OCI-LY7 (cell line): ENCODE measurements around the gene EXD2. TPM values are rescaled to one million over a fixed set of nuclear protein-coding genes. Genes with fewer than 3 reads are reported as not detected.

ENCODE experiments used
- BruUV-seq: library from RNA; stranded (reverse); fragments of 400-500 nt; replicated peaks from 2 replicates; lab custom pipeline; 2021; lab: Mats Ljungman, UMichigan
- CTCF ChIA-PET: fragments of 300-600 bp; sonication (Branson Sonifier 250); formaldehyde crosslinking; loops from one replicate; lab custom pipeline; 2022; ENCODE audit warnings: antibody characterized with exemption; ENCODE audit not compliant: unreplicated experiment; lab: Charles Lee
- POLR2A ChIA-PET: fragments of 300-600 bp; sonication (Branson Sonifier 250); formaldehyde crosslinking; loops from one replicate; lab custom pipeline; 2022; ENCODE audit warnings: antibody characterized with exemption; lab: Charles Lee
- DNase-seq: peaks from one replicate; pipeline ENCODE4 v3.0.0-alpha.2; 2015; ENCODE audit warnings: low spot score
- H2AFZ ChIP-seq: fragments of 200-600 bp; sonication (generic), shearing (Covaris generic); 2 replicates; pipeline ENCODE4 v1.6.1; 2014; ENCODE audit warnings: mild to moderate bottlenecking, antibody characterized with exemption, low read length, moderate library complexity
- H3K27ac ChIP-seq: fragments of 200-600 bp; sonication (generic); 2 replicates; pipeline ENCODE4 v1.5.1; 2014; ENCODE audit warnings: mixed run types, low read depth, mild to moderate bottlenecking, moderate library complexity, low read length, inconsistent platforms; ENCODE audit not compliant: poor library complexity, severe bottlenecking
- H3K36me3 ChIP-seq: fragments of 200-600 bp; sonication (generic); 2 replicates; pipeline ENCODE4 v1.6.1; 2014; ENCODE audit warnings: mild to moderate bottlenecking, antibody characterized with exemption, low read length, moderate library complexity, mixed read lengths; ENCODE audit not compliant: insufficient read depth
- H3K4me1 ChIP-seq: fragments of 200-600 bp; sonication (generic); 2 replicates; pipeline ENCODE4 v1.5.1; 2014; ENCODE audit warnings: mild to moderate bottlenecking, low read length; ENCODE audit not compliant: insufficient read depth, poor library complexity, severe bottlenecking
- H3K4me2 ChIP-seq: fragments of 200-600 bp; sonication (generic); 2 replicates; pipeline ENCODE4 v1.6.1; 2014; ENCODE audit warnings: mild to moderate bottlenecking, low read length
- H3K4me3 ChIP-seq: fragments of 200-600 bp; sonication (generic); 2 replicates; pipeline ENCODE4 v1.5.1; 2014; ENCODE audit warnings: mild to moderate bottlenecking, low read depth, low read length; ENCODE audit not compliant: poor library complexity, severe bottlenecking
- H3K79me2 ChIP-seq: fragments of 200-600 bp; sonication (generic); 2 replicates; pipeline ENCODE4 v1.6.1; 2016; ENCODE audit warnings: low read depth, mild to moderate bottlenecking, low read length, moderate library complexity, mixed read lengths; ENCODE audit not compliant: insufficient read depth
- H3K9me2 ChIP-seq: fragments of 200-600 bp; sonication (generic); 2 replicates; pipeline ENCODE4 v1.6.1; 2016; ENCODE audit warnings: mild to moderate bottlenecking, low read length, mixed read lengths; ENCODE audit not compliant: insufficient read depth
- H3K9me3 ChIP-seq: fragments of 200-600 bp; sonication (generic); 2 replicates; pipeline ENCODE4 v1.6.1; 2014; ENCODE audit warnings: mild to moderate bottlenecking, mixed run types, low read length, mixed read lengths
- H4K20me1 ChIP-seq: fragments of 200-600 bp; sonication (generic); 2 replicates; pipeline ENCODE4 v1.6.1; 2014; ENCODE audit warnings: mild to moderate bottlenecking, antibody characterized with exemption, low read length, moderate library complexity, mixed read lengths; ENCODE audit not compliant: insufficient read depth
- EZH2phosphoT487 ChIP-seq: fragments of 200-600 bp; sonication (generic); IDR thresholded peaks from 2 replicates; pipeline ENCODE4 v1.6.1; 2018; ENCODE audit warnings: low read depth, borderline replicate concordance, mild to moderate bottlenecking, mixed run types, antibody characterized with exemption, low read length, moderate library complexity, mixed read lengths
- intact Hi-C: fragments of 100-400 bp; cut with micrococcal nuclease; formaldehyde crosslinking; loops from one replicate; pipeline ENCODE4 v1.10.0; 2022; ENCODE audit not compliant: unreplicated experiment
- total RNA-seq, 2 experiments: library from RNA; depleted of rRNA in 1 of 2; stranded (reverse); fragments of >200 nt in 1 of 2; shearing (Covaris generic) in 1 of 2; gene quantifications; 2 replicates each; pipeline ENCODE4 v1.2.3, GENCODE V29; 2014 to 2022
- TF ChIP-seq, protein P1 (sequence below): fragments of 200-600 bp; sonication (generic); conservative IDR thresholded peaks from 2 replicates; pipeline ENCODE4 v1.5.1; 2014; ENCODE audit warnings: mild to moderate bottlenecking, antibody characterized with exemption, low read length, moderate library complexity, mixed read lengths

EXD2 gene
- total RNA-seq, 2 experiments from 2014 or later, result 2.7 to 8.4 TPM

DNA sequence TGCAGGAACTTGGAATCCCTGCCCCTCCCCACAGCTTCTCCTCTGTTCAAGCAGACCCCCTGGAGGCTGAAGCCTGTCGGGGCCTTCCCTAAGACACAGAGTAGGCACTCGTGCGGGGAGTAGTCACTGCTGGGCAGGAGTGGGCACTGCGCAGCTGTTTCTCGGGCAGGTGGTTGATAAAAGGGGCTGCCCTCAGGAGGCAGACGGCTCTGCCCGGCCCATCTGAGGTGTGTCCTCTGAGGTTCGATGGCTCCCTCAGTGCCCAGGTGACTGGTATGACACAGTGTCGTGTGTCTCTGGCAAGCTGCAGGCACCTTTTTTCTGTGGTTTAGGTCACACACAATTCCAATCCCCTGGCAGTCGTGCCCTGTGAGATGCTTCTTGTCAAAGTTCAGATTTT lies 78.8 kb downstream of the EXD2 start:
- Histone ChIP-seq H2AFZ (no peak overlapping the region), H3K27ac (no peak overlapping the region), H3K4me2 (no peak overlapping the region), H3K79me2 (no peaks in the 10 kb centered on the region), H3K4me3 (no peak overlapping the region), H4K20me1 (no peaks in the 10 kb centered on the region), H3K36me3 (no peaks in the 10 kb centered on the region), H3K9me3 (no peaks in the 10 kb centered on the region), H3K9me2 (no peaks in the 10 kb centered on the region), H3K4me1 (no peaks in the 10 kb centered on the region)
- no peak for DNase-seq
- no TSS peak for BruUV-seq
- ChIA-PET CTCF (no interaction called here), POLR2A (no interaction called here)
- TF ChIP-seq EZH2phosphoT487, result no peak
- TF ChIP-seq, protein P1, sequence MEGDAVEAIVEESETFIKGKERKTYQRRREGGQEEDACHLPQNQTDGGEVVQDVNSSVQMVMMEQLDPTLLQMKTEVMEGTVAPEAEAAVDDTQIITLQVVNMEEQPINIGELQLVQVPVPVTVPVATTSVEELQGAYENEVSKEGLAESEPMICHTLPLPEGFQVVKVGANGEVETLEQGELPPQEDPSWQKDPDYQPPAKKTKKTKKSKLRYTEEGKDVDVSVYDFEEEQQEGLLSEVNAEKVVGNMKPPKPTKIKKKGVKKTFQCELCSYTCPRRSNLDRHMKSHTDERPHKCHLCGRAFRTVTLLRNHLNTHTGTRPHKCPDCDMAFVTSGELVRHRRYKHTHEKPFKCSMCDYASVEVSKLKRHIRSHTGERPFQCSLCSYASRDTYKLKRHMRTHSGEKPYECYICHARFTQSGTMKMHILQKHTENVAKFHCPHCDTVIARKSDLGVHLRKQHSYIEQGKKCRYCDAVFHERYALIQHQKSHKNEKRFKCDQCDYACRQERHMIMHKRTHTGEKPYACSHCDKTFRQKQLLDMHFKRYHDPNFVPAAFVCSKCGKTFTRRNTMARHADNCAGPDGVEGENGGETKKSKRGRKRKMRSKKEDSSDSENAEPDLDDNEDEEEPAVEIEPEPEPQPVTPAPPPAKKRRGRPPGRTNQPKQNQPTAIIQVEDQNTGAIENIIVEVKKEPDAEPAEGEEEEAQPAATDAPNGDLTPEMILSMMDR, result no peak
- intact Hi-C loops, result no loop called here

- Histone ChIP-seq H3K9me3 (no peaks in the 10 kb centered on the region), H2AFZ (no peak overlapping the region), H3K9me2 (no peaks in the 10 kb centered on the region), H3K27ac (no peak overlapping the region), H4K20me1 (no peaks in the 10 kb centered on the region), H3K4me3 (no peak overlapping the region), H3K79me2 (no peaks in the 10 kb centered on the region), H3K4me2 (no peak overlapping the region), H3K36me3 (no peaks in the 10 kb centered on the region), H3K4me1 (no peaks in the 10 kb centered on the region)
- BruUV-seq, result no TSS peak
- ChIA-PET POLR2A (no interaction called here), CTCF (no interaction called here)
- intact Hi-C loops, result no loop called here
- no peak for DNase-seq
- TF ChIP-seq, protein P1, result no peak
- no peak for TF ChIP-seq EZH2phosphoT487
Observed at GRCh38 chr14:69270795-69271708, 79.8 kb downstream of the EXD2 start.

DNA sequence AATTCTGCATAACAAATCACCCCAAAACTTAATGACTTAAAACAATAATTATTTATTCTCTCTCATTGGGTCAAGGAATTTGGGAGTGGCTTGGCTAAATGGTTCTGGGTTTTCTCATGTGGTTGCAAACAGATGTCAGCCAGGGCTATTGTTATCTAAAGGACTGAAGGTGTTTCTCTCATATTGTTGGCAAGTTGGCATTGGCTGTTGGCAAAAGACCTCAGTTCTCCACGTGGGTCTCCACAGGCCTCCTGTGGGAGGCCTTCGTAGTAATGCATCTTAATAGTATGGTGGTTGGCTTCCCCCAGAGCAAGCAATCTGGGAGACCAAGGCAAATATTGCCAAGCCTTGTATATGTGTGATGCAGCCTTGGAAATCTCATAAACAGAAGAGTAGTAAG lies 83.0 kb downstream of the EXD2 start:
- no peak overlapping the region for H2AFZ ChIP-seq
- H3K4me2 ChIP-seq, result no peak overlapping the region
- BruUV-seq, result no TSS peak
- TF ChIP-seq, protein P1, result no peak
- TF ChIP-seq EZH2phosphoT487, result no peak
- ChIA-PET POLR2A (no interaction called here), CTCF (no interaction called here)
- no peaks in the 10 kb centered on the region for H3K36me3 ChIP-seq
- H3K4me1 ChIP-seq, result no peaks in the 10 kb centered on the region
- no peaks in the 10 kb centered on the region for H3K9me2 ChIP-seq
- H4K20me1 ChIP-seq, result no peaks in the 10 kb centered on the region
- H3K27ac ChIP-seq, result no peak overlapping the region
- no peaks in the 10 kb centered on the region for H3K9me3 ChIP-seq
- H3K79me2 ChIP-seq, result no peaks in the 10 kb centered on the region
- intact Hi-C loops, result no loop called here
- no peak for DNase-seq
- no peak overlapping the region for H3K4me3 ChIP-seq
